Measurements from ENCODE around the gene MRPS34.

GRCh38 chr16:1740781-1741490 is 32.0 kb downstream of the MRPS34 start:
- TF ChIP-seq MGA (IDR thresholded peaks at IDR 0.05) (no peak), EHMT2 (IDR thresholded peaks at IDR 0.05) (no peak), POLR2A (conservative IDR thresholded peaks at IDR 0.05) (no peak)
